Fibroblast of pulmonary artery (primary cell): Measurements from ENCODE around the gene ETFA.

ENCODE experiments used
- DNase-seq: peaks from one replicate; pipeline ENCODE4 v3.0.0-alpha.2; 2010; ENCODE audit warnings: low read depth
- H3K4me3 ChIP-seq: replicated peaks from 2 replicates; pipeline ENCODE4 v1.5.1; 2011; ENCODE audit warnings: low read depth, mild to moderate bottlenecking, control low read depth, low read length, moderate library complexity
- CTCF ChIP-seq: IDR thresholded peaks from 2 replicates; pipeline ENCODE4 v1.5.1; 2011; ENCODE audit warnings: mild to moderate bottlenecking, control low read depth, low read length, inconsistent platforms; ENCODE audit errors: missing control alignments

ETFA gene

GRCh38 chr15:76311100-76311953 is at the start of gene ETFA:
Gene ETFA (minus strand): TSS chr15:76311469. CDS start chr15:76311388, 81 bp downstream.
- TF ChIP-seq CTCF, result no peak
- peak; percentile 96 for DNase-seq
- peak within 1 kb of the TSS; percentile 77 for H3K4me3 ChIP-seq

DNA sequence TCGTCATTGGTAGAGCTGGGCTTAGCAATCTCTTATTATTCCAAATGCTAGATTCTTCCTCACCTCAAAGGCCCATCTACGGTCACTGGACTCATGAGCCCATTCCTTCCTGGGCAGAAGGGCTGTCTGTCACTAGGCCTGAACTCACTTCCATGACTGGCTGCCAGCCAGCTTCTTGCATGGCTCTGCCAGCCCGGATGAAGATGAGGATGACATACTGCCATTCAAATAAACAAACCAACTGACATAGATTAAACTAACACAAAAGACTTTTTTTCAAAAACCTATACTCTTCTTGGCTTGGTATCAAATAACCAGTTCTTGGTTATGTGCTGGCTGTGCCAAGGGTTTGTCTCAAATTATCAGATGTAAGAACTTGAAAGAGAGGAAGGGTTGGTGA is 49.1 kb upstream of the ETFA start:
- DNase-seq, result no peak
- H3K4me3 ChIP-seq, result no peak overlapping the region
- no peak for TF ChIP-seq CTCF

GRCh38 chr15:76359152-76359551 is 47.9 kb upstream of the ETFA start:
- no peak for TF ChIP-seq CTCF
- DNase-seq, result no peak
- no peak overlapping the region for H3K4me3 ChIP-seq

DNA sequence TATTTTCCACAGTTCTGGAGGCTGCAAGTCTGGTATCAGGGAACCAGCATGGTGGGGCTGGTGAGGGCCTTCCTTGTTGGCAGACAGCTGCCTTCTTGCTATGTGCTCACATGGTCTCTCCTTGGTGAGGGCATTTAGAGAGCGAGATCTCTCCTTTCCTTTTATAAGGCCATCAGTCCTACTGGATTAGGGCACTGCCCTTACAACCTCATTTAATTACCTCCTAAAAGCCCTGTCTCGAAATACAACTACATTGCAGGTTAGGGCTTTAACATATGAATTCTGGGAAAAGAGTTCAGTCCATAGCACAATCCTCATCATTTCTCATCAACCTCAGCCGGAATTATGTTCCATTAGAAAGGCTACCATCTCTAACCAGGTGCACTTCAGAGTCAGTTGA is 47.2 kb upstream of the ETFA start:
- no peak for DNase-seq
- no peak overlapping the region for H3K4me3 ChIP-seq
- no peak for TF ChIP-seq CTCF

GRCh38 chr15:76354823-76355440 is 43.7 kb upstream of the ETFA start:
- no peak overlapping the region for H3K4me3 ChIP-seq
- TF ChIP-seq CTCF, result no peak
- DNase-seq, result no peak

- no peak overlapping the region for H3K4me3 ChIP-seq
- no peak for TF ChIP-seq CTCF
- DNase-seq, result no peak
These were observed 42.6 kb upstream of the ETFA start for GRCh38 chr15:76353903-76354302.
